Endodermal cell (in vitro differentiated cells): ENCODE results near the gene AKR1C3. TPM values are rescaled to one million over a fixed set of nuclear protein-coding genes. Genes with fewer than 3 reads are reported as not detected.
"Not testable (repeated sequence)": the region's sequence is repeated elsewhere in the genome, so short reads cannot be mapped to it uniquely, and the experiment has no call there.

ENCODE experiments used
- DNase-seq: peaks from one replicate; pipeline ENCODE4 v3.0.0-alpha.2; 2017
- H3K27ac ChIP-seq: 2 replicates; pipeline ENCODE4 v1.5.1; 2013; ENCODE audit warnings: mild to moderate bottlenecking, low read depth, low read length, moderate library complexity
- H3K27me3 ChIP-seq: 2 replicates; pipeline ENCODE4 v1.6.1; 2013; ENCODE audit warnings: mild to moderate bottlenecking, low read length, moderate library complexity; ENCODE audit not compliant: insufficient read depth, control insufficient read depth, poor library complexity, severe bottlenecking
- H3K36me3 ChIP-seq: 2 replicates; pipeline ENCODE4 v1.7.0; 2013; ENCODE audit warnings: mild to moderate bottlenecking, low read length, moderate library complexity; ENCODE audit not compliant: control insufficient read depth, insufficient read depth
- H3K4me1 ChIP-seq: one replicate; pipeline ENCODE4 v1.7.0; 2013; ENCODE audit warnings: low read length; ENCODE audit not compliant: control insufficient read depth, insufficient read depth
- H3K4me3 ChIP-seq: 2 replicates; pipeline ENCODE4 v1.5.1; 2013; ENCODE audit warnings: mild to moderate bottlenecking, low read length, moderate library complexity
- H3K9ac ChIP-seq: 2 replicates; pipeline ENCODE4 v1.6.1; 2013; ENCODE audit warnings: mild to moderate bottlenecking, low read length, moderate library complexity; ENCODE audit not compliant: poor library complexity, severe bottlenecking; ENCODE audit errors: extremely low read depth
- H3K9me3 ChIP-seq: 2 replicates; pipeline ENCODE4 v1.6.1; 2013; ENCODE audit warnings: mild to moderate bottlenecking, low read length, moderate library complexity; ENCODE audit not compliant: control insufficient read depth
- H3K27ac Mint-ChIP-seq: 2 replicates; pipeline ENCODE4 v1.8.0; 2020; ENCODE audit warnings: mixed read lengths
- H3K27me3 Mint-ChIP-seq: 2 replicates; pipeline ENCODE4 v1.8.0; 2021; ENCODE audit warnings: mild to moderate bottlenecking, mixed read lengths; ENCODE audit not compliant: insufficient read depth
- H3K36me3 Mint-ChIP-seq: 2 replicates; pipeline ENCODE4 v1.8.0; 2020; ENCODE audit warnings: low read depth, mixed read lengths
- H3K4me1 Mint-ChIP-seq: 2 replicates; pipeline ENCODE4 v1.8.0; 2020; ENCODE audit warnings: mixed read lengths
- H3K4me3 Mint-ChIP-seq: 2 replicates; pipeline ENCODE4 v1.8.0; 2020; ENCODE audit warnings: mild to moderate bottlenecking, moderate library complexity, mixed read lengths
- H3K9me3 Mint-ChIP-seq: 2 replicates; pipeline ENCODE4 v1.8.0; 2020; ENCODE audit warnings: mild to moderate bottlenecking, mixed read lengths
- CTCF ChIP-seq: fragments of 200-600 bp; sonication (generic); conservative IDR thresholded peaks from 2 replicates; pipeline ENCODE4 v1.5.0; 2021; ENCODE audit warnings: antibody characterized with exemption, mild to moderate bottlenecking
- WGBS, 2 experiments: methylation state at CpG; one replicate each; pipeline versions ENCODE4 v1.1.5 to v1.1.7; 2013; ENCODE audit warnings: missing lambda C conversion rate in 2 of 2, mixed read lengths in 1 of 2; ENCODE audit not compliant: insufficient coverage in 1 of 2, insufficient read length in 1 of 2; 5-methylcytosine and 5-hydroxymethylcytosine counted together
- total RNA-seq, 2 donors: library from RNA; stranded (reverse); fragmentation: NEBNext Ultra II Directional in 1 of 2; extraction: Animal tissue kit (Norgen Biotek cat#: 25700) in 1 of 2; gene quantifications; 2 replicates in 1 of 2; 3 replicates in 1 of 2; pipeline ENCODE4 v1.2.1, GENCODE V29; 2021

AKR1C3 gene
- total RNA-seq, 2 donors from 2014 or later, result 6.1 to 28.9 TPM

GRCh38 chr10:5059267-5059666, 34.9 kb upstream of the AKR1C3 start:
- H3K9ac ChIP-seq, H3K27me3 Mint-ChIP-seq, H3K36me3 ChIP-seq, H3K4me1 Mint-ChIP-seq, DNase-seq, H3K27ac ChIP-seq, H3K9me3 ChIP-seq, H3K4me3 Mint-ChIP-seq, H3K36me3 Mint-ChIP-seq, H3K4me1 ChIP-seq, H3K4me3 ChIP-seq, H3K27me3 ChIP-seq, H3K27ac Mint-ChIP-seq: not testable (repeated sequence)
- H3K9me3 Mint-ChIP-seq, result peaks cover 28% of the 10 kb centered on the region
- WGBS, 2 experiments, result 87 to 94% methylated on average over 6 to 8 of the region's 8 CpGs

- not testable (repeated sequence) for DNase-seq, H3K27ac ChIP-seq, H3K36me3 ChIP-seq, H3K4me1 ChIP-seq, H3K9me3 ChIP-seq, H3K27me3 Mint-ChIP-seq, H3K4me1 Mint-ChIP-seq, H3K27me3 ChIP-seq, H3K36me3 Mint-ChIP-seq, H3K27ac Mint-ChIP-seq, H3K4me3 Mint-ChIP-seq, H3K4me3 ChIP-seq, H3K9ac ChIP-seq
- 88 to 100% methylated on average over 4 to 13 of the region's 13 CpGs for WGBS, 2 experiments
- peaks cover 28% of the 10 kb centered on the region for H3K9me3 Mint-ChIP-seq
These were observed 33.4 kb upstream of the AKR1C3 start for GRCh38 chr10:5060791-5061190.

GRCh38 chr10:5064656-5065055, 29.6 kb upstream of the AKR1C3 start:
- H3K27ac ChIP-seq, result no peak overlapping the region
- Mint-ChIP-seq H3K27ac (no peak overlapping the region), H3K9me3 (peaks cover 20% of the 10 kb centered on the region), H3K27me3 (no peaks in the 10 kb centered on the region), H3K36me3 (peaks cover 2% of the 10 kb centered on the region), H3K4me1 (peaks cover 2% of the 10 kb centered on the region), H3K4me3 (no peak overlapping the region)
- H3K9me3 ChIP-seq, result peaks cover 15% of the 10 kb centered on the region
- H3K4me1 ChIP-seq, result no peaks in the 10 kb centered on the region
- H3K27me3 ChIP-seq, result no peaks in the 10 kb centered on the region
- TF ChIP-seq CTCF, result no peak
- WGBS, 2 experiments, result 67 to 83% methylated on average over 1 of the region's 1 CpG
- H3K4me3 ChIP-seq, result no peak overlapping the region
- H3K36me3 ChIP-seq, result no peaks in the 10 kb centered on the region
- no peak for DNase-seq
- H3K9ac ChIP-seq, result no peak overlapping the region

- no peaks in the 10 kb centered on the region for H3K27me3 ChIP-seq
- no peak for DNase-seq
- H3K4me3 Mint-ChIP-seq, result no peak overlapping the region
- peaks cover 30% of the 10 kb centered on the region for H3K9me3 ChIP-seq
- H3K4me1 ChIP-seq, result peaks cover 3% of the 10 kb centered on the region
- no peak overlapping the region for H3K27ac ChIP-seq
- no peak overlapping the region for H3K27ac Mint-ChIP-seq
- H3K36me3 ChIP-seq, result no peaks in the 10 kb centered on the region
- peaks cover 26% of the 10 kb centered on the region for H3K9me3 Mint-ChIP-seq
- H3K4me3 ChIP-seq, result no peak overlapping the region
- H3K36me3 Mint-ChIP-seq, result peaks cover 2% of the 10 kb centered on the region
- 81% methylated on average over 1 of the region's 1 CpG; no CpG with 5 or more reads in 1 of the 2 experiments for WGBS, 2 experiments
- TF ChIP-seq CTCF, result no peak
- H3K4me1 Mint-ChIP-seq, result peaks cover 11% of the 10 kb centered on the region
- peaks cover 1% of the 10 kb centered on the region for H3K27me3 Mint-ChIP-seq
- no peak overlapping the region for H3K9ac ChIP-seq
These were observed 25.8 kb upstream of the AKR1C3 start for GRCh38 chr10:5068274-5068984.
